C4-2B (cell line): ENCODE results near the gene COG1.

Source experiments
- CTCF ChIP-seq: fragments of 450-650 bp; conservative IDR thresholded peaks from 2 replicates; pipeline ENCODE4 v1.5.1; 2017; ENCODE audit warnings: mild to moderate bottlenecking
- ZFX ChIP-seq: fragments of 450-650 bp; IDR thresholded peaks from 2 replicates; pipeline ENCODE4 v1.6.1; 2017

- no peak for TF ChIP-seq CTCF
- no peak for TF ChIP-seq ZFX
Measured at GRCh38 chr17:73208139-73208827, 15.4 kb downstream of the COG1 start.
